HG02642 (cell line): ENCODE data around the gene WDR45B.

Experiments
- ATAC-seq: cut with Tn5 transposase; IDR thresholded peaks from one replicate; pipeline ENCODE4 v1.9.1; 2021; ENCODE audit warnings: mild to moderate bottlenecking; ENCODE audit not compliant: unreplicated experiment, poor library complexity

The WDR45B gene

GRCh38 chr17:82678265-82678891 is 30.1 kb upstream of the WDR45B start:
- no peak for ATAC-seq

GRCh38 chr17:82677353-82677925 is 29.2 kb upstream of the WDR45B start:
- no peak for ATAC-seq

- no peak for ATAC-seq
These were observed 27.4 kb upstream of the WDR45B start for GRCh38 chr17:82675476-82676245.

GRCh38 chr17:82674656-82675475 is 26.6 kb upstream of the WDR45B start:
- ATAC-seq = no peak

GRCh38 chr17:82670661-82671450 is 22.6 kb upstream of the WDR45B start:
- ATAC-seq = no peak

GRCh38 chr17:82668631-82669099 is 20.4 kb upstream of the WDR45B start:
- no peak for ATAC-seq

- ATAC-seq = no peak
These were observed 19.9 kb upstream of the WDR45B start for GRCh38 chr17:82668024-82668630.

- ATAC-seq = no peak
These were observed 19.4 kb upstream of the WDR45B start for GRCh38 chr17:82667668-82668000.

GRCh38 chr17:82666931-82667667 is 18.9 kb upstream of the WDR45B start:
- ATAC-seq = no peak

GRCh38 chr17:82665891-82666290 is 17.6 kb upstream of the WDR45B start:
- no peak for ATAC-seq

- no peak for ATAC-seq
These were observed 17.0 kb upstream of the WDR45B start for GRCh38 chr17:82665217-82665616.

GRCh38 chr17:82664701-82665182 is 16.5 kb upstream of the WDR45B start:
- no peak for ATAC-seq

- no peak for ATAC-seq
These were observed 16.0 kb upstream of the WDR45B start for GRCh38 chr17:82664276-82664575.

- ATAC-seq = no peak
These were observed 15.4 kb upstream of the WDR45B start for GRCh38 chr17:82663381-82664275.

- no peak for ATAC-seq
These were observed 14.5 kb upstream of the WDR45B start for GRCh38 chr17:82662711-82663261.

- ATAC-seq = no peak
These were observed 13.8 kb upstream of the WDR45B start for GRCh38 chr17:82661717-82662683.

- ATAC-seq = no peak
These were observed 11.6 kb upstream of the WDR45B start for GRCh38 chr17:82659886-82660285.
